SU-DHL-6 (cell line): Measurements from ENCODE around the gene MOGAT3.

Experiments used
- EZH2phosphoT487 ChIP-seq: fragments of 200-600 bp; sonication (generic), shearing (Covaris generic); conservative IDR thresholded peaks from 2 replicates; pipeline ENCODE4 v1.6.1; 2018; ENCODE audit warnings: mild to moderate bottlenecking, antibody characterized with exemption, low read length, moderate library complexity, mixed read lengths
- TF ChIP-seq, protein P1 (sequence below): fragments of 200-600 bp; sonication (generic); IDR thresholded peaks from one replicate; pipeline ENCODE4 v1.5.1; 2017; ENCODE audit warnings: antibody characterized with exemption, mild to moderate bottlenecking, low read length, moderate library complexity; ENCODE audit not compliant: insufficient read depth, poor library complexity, severe bottlenecking

DNA sequence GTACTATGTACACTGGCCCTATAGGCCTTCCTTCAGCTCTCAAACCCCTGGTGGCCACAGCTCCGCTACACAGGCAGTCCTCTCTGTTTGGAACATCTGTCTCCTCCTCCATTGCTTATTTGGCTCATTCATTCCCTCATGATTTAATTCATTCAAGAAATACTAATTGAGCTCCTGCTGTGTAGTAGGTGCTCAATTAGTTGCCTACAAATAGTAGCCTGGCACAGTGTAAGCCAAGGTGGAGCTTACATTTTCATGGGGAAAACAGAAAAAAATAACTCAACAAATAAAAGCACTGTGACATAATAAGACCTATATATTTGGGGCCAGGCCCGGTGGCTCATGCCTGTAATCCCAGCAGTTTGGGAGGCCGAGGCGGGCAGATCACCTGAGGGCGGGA, 47.4 kb upstream of the MOGAT3 start:
- TF ChIP-seq, protein P1, sequence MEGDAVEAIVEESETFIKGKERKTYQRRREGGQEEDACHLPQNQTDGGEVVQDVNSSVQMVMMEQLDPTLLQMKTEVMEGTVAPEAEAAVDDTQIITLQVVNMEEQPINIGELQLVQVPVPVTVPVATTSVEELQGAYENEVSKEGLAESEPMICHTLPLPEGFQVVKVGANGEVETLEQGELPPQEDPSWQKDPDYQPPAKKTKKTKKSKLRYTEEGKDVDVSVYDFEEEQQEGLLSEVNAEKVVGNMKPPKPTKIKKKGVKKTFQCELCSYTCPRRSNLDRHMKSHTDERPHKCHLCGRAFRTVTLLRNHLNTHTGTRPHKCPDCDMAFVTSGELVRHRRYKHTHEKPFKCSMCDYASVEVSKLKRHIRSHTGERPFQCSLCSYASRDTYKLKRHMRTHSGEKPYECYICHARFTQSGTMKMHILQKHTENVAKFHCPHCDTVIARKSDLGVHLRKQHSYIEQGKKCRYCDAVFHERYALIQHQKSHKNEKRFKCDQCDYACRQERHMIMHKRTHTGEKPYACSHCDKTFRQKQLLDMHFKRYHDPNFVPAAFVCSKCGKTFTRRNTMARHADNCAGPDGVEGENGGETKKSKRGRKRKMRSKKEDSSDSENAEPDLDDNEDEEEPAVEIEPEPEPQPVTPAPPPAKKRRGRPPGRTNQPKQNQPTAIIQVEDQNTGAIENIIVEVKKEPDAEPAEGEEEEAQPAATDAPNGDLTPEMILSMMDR, result no peak
- no peak for TF ChIP-seq EZH2phosphoT487
